Type B pancreatic cell (in vitro differentiated cells): ENCODE results near the gene FOXN3. TPM values are rescaled to one million over a fixed set of nuclear protein-coding genes. Genes with fewer than 3 reads are reported as not detected.

ENCODE experiments used
- DNase-seq: peaks from one replicate; pipeline ENCODE4 v3.0.0; 2021; ENCODE audit warnings: mixed read lengths; ENCODE audit not compliant: unreplicated experiment; ENCODE audit errors: extremely low spot score
- H3K27ac Mint-ChIP-seq: 2 replicates; pipeline ENCODE4 v1.8.0; 2021; ENCODE audit warnings: mild to moderate bottlenecking, mixed read lengths
- H3K27me3 Mint-ChIP-seq: 2 replicates; pipeline ENCODE4 v1.8.0; 2021; ENCODE audit warnings: mixed read lengths
- H3K36me3 Mint-ChIP-seq: 2 replicates; pipeline ENCODE4 v1.8.0; 2021; ENCODE audit warnings: mixed read lengths
- H3K4me1 Mint-ChIP-seq: one replicate; pipeline ENCODE4 v1.8.0; 2021; ENCODE audit warnings: mixed read lengths; ENCODE audit not compliant: unreplicated experiment
- H3K4me3 Mint-ChIP-seq: 2 replicates; pipeline ENCODE4 v1.8.0; 2021; ENCODE audit warnings: mild to moderate bottlenecking, mixed read lengths
- H3K9me3 Mint-ChIP-seq: 2 replicates; pipeline ENCODE4 v1.8.0; 2021; ENCODE audit warnings: mixed read lengths
- total RNA-seq: library from RNA; stranded (reverse); gene quantifications from 2 replicates; pipeline ENCODE4 v1.2.1, GENCODE V29; 2021; ENCODE audit warnings: low replicate concordance
- TF ChIP-seq, protein P1 (sequence below): fragments of 200-600 bp; sonication (generic); conservative IDR thresholded peaks from 2 replicates; pipeline ENCODE4 v1.5.0; 2021; ENCODE audit warnings: antibody characterized with exemption, mild to moderate bottlenecking

The FOXN3 gene
- total RNA-seq, 1 donor from 2014 or later = 73.5 TPM

DNA sequence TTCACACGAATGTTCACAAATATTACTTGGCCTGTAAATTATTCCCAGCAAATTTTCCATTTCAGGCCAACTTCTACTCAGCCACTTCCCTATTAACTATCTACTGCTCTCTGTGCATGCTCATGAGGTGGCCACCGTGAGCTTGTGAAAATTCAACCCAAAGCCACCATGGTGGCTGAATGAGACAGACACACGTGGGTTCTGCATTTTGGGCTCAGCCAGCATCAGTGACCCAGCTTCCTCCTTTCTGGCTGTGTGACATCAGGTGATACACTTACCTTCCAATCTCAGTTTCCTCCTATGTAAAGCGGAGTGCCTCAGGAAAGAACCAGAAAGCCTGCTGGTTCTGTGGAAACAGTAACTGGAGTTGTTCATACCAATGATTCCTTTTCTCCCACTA, 175.8 kb downstream of the FOXN3 start:
- TF ChIP-seq, protein P1, sequence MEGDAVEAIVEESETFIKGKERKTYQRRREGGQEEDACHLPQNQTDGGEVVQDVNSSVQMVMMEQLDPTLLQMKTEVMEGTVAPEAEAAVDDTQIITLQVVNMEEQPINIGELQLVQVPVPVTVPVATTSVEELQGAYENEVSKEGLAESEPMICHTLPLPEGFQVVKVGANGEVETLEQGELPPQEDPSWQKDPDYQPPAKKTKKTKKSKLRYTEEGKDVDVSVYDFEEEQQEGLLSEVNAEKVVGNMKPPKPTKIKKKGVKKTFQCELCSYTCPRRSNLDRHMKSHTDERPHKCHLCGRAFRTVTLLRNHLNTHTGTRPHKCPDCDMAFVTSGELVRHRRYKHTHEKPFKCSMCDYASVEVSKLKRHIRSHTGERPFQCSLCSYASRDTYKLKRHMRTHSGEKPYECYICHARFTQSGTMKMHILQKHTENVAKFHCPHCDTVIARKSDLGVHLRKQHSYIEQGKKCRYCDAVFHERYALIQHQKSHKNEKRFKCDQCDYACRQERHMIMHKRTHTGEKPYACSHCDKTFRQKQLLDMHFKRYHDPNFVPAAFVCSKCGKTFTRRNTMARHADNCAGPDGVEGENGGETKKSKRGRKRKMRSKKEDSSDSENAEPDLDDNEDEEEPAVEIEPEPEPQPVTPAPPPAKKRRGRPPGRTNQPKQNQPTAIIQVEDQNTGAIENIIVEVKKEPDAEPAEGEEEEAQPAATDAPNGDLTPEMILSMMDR = no peak
- no peaks in the 10 kb centered on the region for H3K9me3 Mint-ChIP-seq
- no peak for DNase-seq
- H3K27me3 Mint-ChIP-seq = no peaks in the 10 kb centered on the region
- no peak overlapping the region for H3K4me3 Mint-ChIP-seq
- H3K27ac Mint-ChIP-seq = no peak overlapping the region
- peaks cover 16% of the 10 kb centered on the region for H3K36me3 Mint-ChIP-seq
- H3K4me1 Mint-ChIP-seq = peaks cover 35% of the 10 kb centered on the region

DNA sequence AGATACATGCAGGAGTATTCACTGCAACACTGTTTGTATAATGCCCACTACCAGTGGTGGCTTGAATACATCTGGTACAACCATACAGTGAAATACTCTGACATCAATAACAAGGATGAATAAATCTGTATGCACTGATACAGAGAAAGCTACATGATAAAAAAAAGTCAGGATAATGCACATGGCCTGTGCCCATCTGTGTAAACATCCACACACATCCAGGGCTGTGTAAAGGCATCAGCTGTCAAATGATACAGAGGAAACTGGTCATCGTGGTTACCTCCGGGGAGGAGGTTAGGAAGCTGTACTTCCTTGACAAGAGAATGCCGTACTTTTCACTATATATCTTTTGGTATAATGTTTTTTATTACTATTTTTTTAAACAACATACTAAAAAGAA, 176.6 kb downstream of the FOXN3 start:
- Mint-ChIP-seq H3K9me3 (no peaks in the 10 kb centered on the region), H3K4me1 (peaks cover 35% of the 10 kb centered on the region), H3K36me3 (peaks cover 16% of the 10 kb centered on the region), H3K27ac (no peak overlapping the region), H3K4me3 (no peak overlapping the region), H3K27me3 (no peaks in the 10 kb centered on the region)
- no peak for DNase-seq
- TF ChIP-seq, protein P1 = no peak

GRCh38 chr14:89239023-89239422, 178.0 kb downstream of the FOXN3 start:
- H3K27ac Mint-ChIP-seq = no peak overlapping the region

DNA sequence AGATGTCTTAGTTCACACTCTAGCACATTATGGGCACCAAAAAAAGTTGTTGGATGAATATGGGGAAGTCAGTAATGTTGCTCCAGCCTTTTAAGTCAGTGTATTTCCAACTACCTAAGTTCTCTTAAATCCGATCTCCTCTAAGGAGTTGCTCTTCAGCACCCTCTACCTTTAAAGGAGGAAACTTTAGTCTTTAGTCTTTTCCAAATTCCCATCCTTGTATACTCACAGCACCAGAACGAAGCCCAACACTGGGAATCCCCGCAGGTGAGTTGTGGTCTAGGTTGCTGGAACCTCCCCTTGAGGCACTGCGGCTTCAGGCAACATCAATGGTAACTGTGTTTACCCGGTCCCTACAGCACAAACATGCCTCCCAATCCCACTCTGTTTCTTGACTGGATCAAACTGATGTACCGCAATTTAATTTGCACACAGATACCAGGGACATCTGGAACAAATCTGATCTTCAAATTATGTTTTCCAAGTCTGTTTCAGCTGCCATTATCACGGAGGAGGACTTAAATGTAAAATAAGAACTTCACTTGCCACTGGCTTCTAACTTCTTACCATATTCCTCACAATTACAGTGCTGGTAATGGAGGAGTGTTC, 179.0 kb downstream of the FOXN3 start:
- Mint-ChIP-seq H3K27ac (no peak overlapping the region), H3K27me3 (no peaks in the 10 kb centered on the region), H3K4me1 (peaks cover 26% of the 10 kb centered on the region), H3K36me3 (peaks cover 12% of the 10 kb centered on the region), H3K9me3 (peaks cover 5% of the 10 kb centered on the region), H3K4me3 (no peak overlapping the region)
- no peak for DNase-seq
- TF ChIP-seq, protein P1 = peak; percentile 45

More at GRCh38 chr14:89239023-89239422, 178.0 kb downstream of the FOXN3 start:
- H3K4me1 Mint-ChIP-seq = peaks cover 29% of the 10 kb centered on the region
- no peak for DNase-seq
- no peak overlapping the region for H3K4me3 Mint-ChIP-seq
- TF ChIP-seq, protein P1 = no peak
- no peaks in the 10 kb centered on the region for H3K27me3 Mint-ChIP-seq
- peaks cover 12% of the 10 kb centered on the region for H3K36me3 Mint-ChIP-seq
- H3K9me3 Mint-ChIP-seq = peaks cover 5% of the 10 kb centered on the region

DNA sequence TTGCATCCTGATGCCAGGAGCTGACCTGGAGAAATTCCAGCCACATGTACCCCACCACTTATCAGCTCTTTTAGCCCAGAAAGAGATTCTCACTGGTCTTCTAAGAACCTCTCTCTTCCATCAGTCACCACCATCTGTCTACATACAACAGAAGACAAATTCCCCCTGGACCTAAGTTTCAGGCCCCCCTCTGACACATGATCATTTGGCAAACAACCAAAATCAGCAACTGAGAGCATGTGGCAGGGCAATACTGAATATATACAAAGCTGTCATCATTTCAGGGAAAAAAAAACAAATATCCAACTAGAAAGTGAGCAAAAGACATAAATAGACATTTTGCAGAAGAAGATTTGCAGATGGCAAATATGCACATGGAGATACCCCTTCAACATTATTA, 180.2 kb downstream of the FOXN3 start:
- H3K4me1 Mint-ChIP-seq = peaks cover 30% of the 10 kb centered on the region
- H3K9me3 Mint-ChIP-seq = peaks cover 5% of the 10 kb centered on the region
- no peak overlapping the region for H3K27ac Mint-ChIP-seq
- TF ChIP-seq, protein P1 = no peak
- no peaks in the 10 kb centered on the region for H3K27me3 Mint-ChIP-seq
- H3K4me3 Mint-ChIP-seq = no peak overlapping the region
- H3K36me3 Mint-ChIP-seq = peaks cover 12% of the 10 kb centered on the region
- DNase-seq = no peak
